ENCODE measurements around the gene TPPP3.

The TPPP3 gene

DNA sequence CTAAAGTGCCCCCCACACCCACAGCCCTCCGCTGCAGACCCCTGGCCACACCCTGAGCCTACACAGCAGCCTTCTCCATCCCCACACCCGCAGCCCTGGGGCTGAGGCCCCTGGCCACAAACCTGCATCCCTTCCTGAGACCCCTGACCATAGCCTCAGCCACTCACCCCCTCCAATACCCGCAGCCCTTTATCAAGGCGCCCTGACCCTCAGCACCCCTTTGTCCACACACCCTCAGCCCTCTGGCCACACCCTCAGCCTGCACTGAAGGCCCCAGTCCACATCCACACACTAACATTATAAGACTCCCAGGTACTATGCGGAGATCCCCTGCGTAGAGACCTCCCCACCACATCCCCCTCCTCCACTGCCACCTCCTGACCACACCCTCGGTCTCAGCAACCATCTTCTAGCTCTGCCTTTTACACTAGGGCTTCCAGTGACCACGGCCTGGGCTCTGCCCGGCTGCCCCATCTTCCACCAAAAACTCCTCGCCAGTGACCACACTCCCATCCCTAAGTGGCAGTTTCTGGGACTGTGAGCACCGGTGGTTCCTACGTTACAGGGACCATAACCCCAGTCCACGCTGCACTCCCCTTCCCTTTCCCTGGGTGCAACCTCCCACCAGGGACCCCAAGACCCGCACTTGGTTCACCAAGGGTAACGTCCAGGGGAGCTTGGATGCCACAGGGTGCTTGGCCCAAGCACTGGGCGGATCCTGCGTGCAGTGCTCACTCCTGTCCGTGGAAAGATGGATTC is 818 bp downstream of the TPPP3 start:
- DNase-seq (ENCODE audit: low spot score) = peak; percentile 24
- in situ Hi-C loops (cut with MboI; ENCODE audit: low sequenced_read_pairs, unreplicated experiment) = no loop called here
- TF ChIP-seq, protein P1, sequence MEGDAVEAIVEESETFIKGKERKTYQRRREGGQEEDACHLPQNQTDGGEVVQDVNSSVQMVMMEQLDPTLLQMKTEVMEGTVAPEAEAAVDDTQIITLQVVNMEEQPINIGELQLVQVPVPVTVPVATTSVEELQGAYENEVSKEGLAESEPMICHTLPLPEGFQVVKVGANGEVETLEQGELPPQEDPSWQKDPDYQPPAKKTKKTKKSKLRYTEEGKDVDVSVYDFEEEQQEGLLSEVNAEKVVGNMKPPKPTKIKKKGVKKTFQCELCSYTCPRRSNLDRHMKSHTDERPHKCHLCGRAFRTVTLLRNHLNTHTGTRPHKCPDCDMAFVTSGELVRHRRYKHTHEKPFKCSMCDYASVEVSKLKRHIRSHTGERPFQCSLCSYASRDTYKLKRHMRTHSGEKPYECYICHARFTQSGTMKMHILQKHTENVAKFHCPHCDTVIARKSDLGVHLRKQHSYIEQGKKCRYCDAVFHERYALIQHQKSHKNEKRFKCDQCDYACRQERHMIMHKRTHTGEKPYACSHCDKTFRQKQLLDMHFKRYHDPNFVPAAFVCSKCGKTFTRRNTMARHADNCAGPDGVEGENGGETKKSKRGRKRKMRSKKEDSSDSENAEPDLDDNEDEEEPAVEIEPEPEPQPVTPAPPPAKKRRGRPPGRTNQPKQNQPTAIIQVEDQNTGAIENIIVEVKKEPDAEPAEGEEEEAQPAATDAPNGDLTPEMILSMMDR (IDR thresholded peaks at IDR 0.05; ENCODE audit: borderline replicate concordance, control extremely low read depth, extremely low read depth, insufficient read depth, missing control alignments) = no peak

DNA sequence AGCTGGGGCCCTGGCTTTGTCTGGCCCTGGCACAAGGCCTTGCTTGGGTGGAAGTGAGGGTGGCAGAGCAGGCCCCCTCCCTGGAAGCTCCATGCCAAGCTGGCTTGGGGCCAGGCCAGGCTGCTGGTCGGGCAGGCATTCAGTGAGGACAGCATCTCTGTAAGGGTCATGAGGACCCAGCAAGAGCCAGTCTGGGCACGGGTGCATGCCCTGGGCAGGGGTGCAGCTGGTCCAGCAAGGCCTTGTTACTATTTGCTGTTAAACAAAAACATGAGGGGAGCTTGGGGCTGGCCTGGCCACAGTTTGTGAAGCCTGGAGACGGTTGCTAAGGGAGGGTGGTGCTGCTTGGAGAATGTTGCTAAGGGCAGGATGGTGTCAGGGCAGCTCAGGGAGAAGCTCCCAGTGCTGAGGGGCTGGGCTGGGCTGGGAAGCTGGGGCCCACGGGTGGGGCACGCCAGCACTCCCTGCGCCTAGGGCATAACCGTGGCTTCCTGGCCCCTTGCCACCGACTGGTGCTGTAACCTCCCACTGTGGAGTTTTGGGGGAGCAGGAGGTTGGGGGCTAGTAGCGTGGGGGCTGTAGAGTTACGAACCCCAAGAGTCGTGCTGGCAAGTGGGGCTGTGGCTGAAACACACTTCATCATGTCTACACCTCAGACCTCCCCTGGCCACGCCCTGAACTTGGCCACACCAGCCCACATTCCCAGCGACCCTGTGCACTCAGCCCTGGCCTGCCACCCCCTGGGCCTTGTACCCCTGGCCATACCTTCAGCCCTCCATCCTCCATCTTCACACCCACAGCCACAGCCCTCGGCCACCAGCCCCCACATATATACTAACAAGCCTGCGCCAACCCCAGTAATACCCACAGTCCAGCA is 1.6 kb downstream of the TPPP3 start:
- TF ChIP-seq, protein P1 (IDR thresholded peaks at IDR 0.05; ENCODE audit: borderline replicate concordance, control extremely low read depth, extremely low read depth, insufficient read depth, missing control alignments) = no peak
- peak; percentile 26 for DNase-seq (ENCODE audit: low spot score)
- in situ Hi-C loops (cut with MboI; ENCODE audit: low sequenced_read_pairs, unreplicated experiment) = no loop called here

DNA sequence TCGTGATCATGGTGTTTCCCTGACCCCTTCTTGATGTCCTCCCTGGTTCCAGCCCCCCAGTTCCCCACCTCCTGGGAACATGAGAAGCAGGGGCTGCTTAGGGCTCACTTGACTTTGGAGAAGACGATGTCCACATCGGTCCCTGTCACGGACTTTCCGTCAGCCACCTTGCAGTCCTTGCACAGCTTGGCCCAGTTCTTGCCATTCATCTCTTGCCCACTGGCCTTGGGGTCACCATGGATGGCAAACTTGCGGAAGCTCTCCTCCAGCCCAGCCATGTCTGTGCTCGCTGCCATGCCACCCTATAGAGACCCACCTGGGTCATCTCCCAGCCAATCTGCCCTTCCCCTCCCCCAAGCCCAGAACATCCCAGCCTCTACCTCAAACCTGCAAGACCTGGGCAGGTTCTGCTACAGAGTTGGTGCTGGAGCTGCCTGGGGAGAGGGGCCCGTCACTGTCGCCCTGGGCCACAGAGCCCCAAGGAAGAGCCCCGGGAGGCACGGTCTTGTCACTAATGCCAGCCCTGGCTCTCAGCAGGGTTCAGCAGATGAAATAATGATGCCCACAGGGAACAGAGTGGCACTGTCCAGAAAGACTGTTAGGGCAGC is 2.4 kb downstream of the TPPP3 start:
- TF ChIP-seq, protein P1 (IDR thresholded peaks at IDR 0.05; ENCODE audit: borderline replicate concordance, control extremely low read depth, extremely low read depth, insufficient read depth, missing control alignments) = no peak
- in situ Hi-C loops (cut with MboI; ENCODE audit: low sequenced_read_pairs, unreplicated experiment) = no loop called here

DNA sequence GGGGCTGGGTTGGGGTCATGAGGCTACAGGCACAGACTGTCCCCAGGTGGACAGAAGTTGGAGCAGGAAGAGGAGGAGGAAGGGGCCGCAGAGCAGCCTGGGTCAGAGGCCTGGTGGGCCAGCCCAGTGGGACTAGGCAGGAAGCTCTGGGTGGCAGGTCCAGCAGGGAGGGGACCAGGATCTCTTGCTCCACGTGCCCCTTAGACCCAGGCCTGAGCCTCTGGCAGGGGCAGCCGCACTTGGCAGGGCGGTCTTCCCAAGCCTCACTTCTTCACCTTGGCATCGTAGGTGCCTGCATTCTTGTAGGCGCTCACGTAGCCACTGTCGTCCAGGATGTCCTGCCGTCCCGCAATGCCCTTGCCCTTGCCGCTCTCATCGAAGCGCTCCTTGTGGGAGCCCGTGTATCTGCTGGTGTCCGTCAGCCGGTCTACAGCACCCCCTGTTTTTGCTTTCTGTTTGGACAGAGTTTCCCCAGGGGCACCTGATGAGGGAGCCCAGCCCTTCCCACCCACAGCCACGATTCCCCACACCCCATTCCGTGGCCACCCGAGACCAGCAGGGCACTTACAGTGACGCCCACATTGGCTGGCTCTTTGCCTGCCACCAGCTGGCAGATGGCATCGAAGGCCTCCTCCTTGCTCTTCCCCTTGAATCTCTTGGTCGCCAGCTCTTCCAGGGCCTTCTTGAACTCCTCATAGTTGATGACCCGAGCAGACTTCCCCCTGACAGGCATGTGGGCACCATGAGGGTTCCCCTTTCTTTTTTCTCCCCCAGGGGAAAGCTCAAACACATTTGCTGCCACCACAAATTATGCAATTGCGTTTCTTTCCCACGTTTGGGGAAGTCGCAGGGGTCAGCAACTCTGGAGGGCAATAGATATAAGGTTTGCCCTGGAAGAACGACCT is 3.1 kb downstream of the TPPP3 start:
- in situ Hi-C loops (cut with MboI; ENCODE audit: low sequenced_read_pairs, unreplicated experiment) = no loop called here
- TF ChIP-seq, protein P1 (IDR thresholded peaks at IDR 0.05; ENCODE audit: borderline replicate concordance, control extremely low read depth, extremely low read depth, insufficient read depth, missing control alignments) = no peak
- DNase-seq (ENCODE audit: low spot score) = peak; percentile 21

More for the DNA sequence above, 2.4 kb downstream of the TPPP3 start:
- DNase-seq (ENCODE audit: low spot score) = peak; percentile 27

DNA sequence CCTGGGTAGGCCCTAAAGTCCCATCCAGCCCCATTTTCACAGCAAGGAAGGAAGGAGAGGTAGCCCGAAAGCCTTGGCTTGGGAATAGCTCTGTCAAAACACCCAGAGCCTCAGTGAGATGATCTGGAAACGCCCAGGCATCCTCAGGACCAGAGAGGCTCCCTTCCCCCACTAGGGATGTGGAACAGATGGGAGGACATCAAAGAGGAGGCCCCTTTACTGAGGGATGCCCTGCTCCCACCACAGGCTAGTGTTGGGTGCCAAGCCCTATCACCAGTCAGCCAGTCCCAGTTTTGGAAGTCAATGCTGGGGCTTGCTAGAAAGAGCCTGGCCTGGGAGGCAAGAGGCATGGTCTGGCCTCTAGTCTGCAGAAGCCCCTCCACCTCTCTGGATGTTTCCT is 4.7 kb downstream of the TPPP3 start:
- in situ Hi-C loops (cut with MboI; ENCODE audit: low sequenced_read_pairs, unreplicated experiment) = no loop called here
- TF ChIP-seq, protein P1 (IDR thresholded peaks at IDR 0.05; ENCODE audit: borderline replicate concordance, control extremely low read depth, extremely low read depth, insufficient read depth, missing control alignments) = no peak
- DNase-seq (ENCODE audit: low spot score) = no peak

All from GM13976 (cell line).